Stimulated activated CD4-positive, alpha-beta T cell treated with anti-CD3 and anti-CD28 coated beads, TNF-alpha, amount 100 ng/mL, for 4 hours (primary cell): ENCODE data around the gene FAF1.

ENCODE experiments used
- DNase-seq, 3 experiments: peaks; one replicate each; pipeline ENCODE4 v3.0.0-alpha.2; 2020; ENCODE audit warnings: low read depth in 3 of 3

The FAF1 gene

GRCh38 chr1:50637460-50637859 lies 322.6 kb downstream of the FAF1 start:
- no peak for DNase-seq

- DNase-seq, result no peak
Measured at GRCh38 chr1:50634251-50634650, 325.8 kb downstream of the FAF1 start.

DNA sequence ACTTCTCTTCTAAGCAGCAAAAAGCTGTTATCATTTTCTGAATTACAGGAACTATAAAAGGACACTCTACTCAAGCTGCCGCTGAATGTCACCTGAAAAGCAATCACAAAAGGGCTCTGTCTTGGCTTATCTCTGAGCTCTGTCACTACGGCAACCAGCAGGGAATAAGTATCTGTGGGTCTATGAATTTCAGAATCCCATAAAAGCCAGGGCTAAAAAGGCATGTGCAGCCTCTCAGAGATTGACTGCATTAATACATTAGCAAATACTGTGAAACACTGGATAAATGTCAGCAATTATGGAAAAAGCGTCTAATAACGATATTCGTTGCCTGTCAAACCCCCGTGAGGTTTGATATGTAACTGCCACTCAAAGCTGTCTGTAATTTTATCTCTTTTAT lies 326.6 kb downstream of the FAF1 start:
- DNase-seq, result no peak

DNA sequence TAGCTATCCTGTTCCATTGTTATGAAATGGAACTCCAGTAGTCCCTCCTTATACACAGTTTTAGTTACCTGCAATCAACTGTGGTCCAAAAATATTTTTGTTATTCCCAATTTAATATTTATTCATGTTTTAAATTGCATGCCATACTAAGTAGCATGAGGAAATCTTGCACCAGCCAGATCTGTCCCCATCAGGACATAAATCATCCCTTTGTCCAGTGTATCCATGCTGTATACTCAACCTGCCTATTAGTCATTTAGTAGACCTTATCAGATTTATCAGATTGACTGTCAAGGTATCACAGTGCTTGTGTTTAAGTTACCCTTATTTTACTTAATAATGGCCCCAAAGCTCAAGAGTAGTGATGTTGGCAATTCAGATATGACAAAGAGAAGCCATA lies 328.9 kb downstream of the FAF1 start:
- no peak for DNase-seq

DNA sequence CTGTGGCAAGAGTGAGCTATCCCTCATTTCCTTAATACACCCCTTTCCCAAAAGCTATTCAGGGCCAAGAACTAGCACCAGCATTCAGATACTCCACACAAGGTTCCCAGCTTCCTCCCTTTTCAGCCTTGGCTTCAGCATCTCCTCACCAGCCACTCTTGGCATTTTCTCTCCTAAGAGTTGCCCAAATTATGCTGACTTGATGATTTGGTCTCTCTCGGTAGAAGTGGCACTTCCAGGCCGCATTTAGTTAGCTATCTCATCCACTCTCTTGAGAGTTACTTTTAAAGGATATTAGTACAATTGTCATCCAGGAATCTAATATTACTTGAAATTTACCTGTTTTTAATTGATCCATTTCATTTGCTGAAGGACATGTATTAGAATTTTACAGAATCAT lies 337.8 kb downstream of the FAF1 start:
- DNase-seq, result no peak

DNA sequence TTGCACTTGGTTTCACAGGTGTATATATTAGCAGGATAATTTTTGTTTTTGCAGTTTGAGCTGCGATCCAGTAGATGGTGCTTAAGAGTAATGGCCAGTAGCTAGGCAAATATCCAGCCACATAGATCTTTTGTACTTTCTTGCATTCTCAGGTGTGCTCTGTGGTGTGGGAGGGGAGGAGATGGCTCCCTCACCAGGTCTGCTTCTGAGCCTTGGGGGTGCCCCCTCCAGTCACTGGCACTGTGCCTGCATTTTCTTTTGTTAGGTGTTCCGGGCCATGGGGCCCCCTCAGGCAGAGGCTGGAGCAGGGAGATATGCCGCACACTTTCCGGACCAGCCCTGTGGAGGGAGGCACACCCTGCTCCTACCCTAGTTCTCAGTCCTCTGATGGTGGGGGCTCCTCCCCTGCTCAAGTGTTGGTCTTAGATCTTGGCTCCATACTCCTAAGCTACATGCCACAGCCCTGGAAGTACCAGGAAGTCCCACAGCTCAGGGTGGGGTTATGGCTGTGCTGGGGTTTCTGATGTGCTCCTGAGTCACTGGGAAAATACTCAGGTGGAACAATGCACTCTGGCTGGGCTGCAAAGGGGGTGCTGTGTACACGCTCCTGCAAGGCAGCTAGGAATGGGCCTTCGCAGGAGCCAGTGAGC lies 339.3 kb downstream of the FAF1 start:
- no peak for DNase-seq

GRCh38 chr1:50615036-50615750 lies 344.9 kb downstream of the FAF1 start:
- DNase-seq, result no peak

GRCh38 chr1:50611675-50612074 lies 348.4 kb downstream of the FAF1 start:
- DNase-seq, result no peak

DNA sequence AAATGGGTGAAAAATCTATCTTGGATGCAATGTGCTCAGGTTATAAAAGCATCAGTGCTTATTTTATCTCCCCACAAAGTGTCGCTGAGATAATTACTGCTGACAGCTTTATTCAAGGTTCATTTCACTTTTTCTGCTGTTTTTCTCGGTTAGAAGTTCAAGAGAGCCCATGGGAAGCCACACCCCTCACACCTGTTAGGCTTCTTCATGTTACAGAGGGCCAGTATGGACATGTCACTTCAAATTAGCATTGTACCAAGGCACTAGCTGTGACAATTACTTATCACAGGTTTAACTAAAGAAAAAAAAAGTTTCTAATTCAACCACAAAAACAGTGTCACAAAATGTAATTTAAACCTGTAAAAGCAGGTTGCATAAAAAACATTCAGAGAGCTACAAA lies 349.5 kb downstream of the FAF1 start:
- DNase-seq, result no peak

DNA sequence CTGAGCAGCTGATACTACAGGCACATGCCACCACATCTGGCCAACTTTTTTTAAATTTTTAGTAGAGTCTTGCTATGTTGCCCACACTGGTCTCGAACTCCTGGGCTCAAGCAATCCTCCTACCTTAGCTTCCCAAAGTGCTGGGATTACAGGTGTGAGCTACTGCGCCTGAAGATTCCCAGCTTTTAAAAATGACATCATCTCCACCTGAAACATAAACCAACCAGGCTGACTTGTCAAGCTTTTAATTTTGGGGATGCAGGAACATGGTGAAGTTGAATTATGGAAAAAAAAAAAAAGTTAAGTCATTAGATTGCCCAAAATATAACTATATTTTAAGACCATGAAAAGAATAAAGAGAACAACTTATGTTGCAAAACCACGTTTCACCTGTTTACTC lies 350.6 kb downstream of the FAF1 start:
- DNase-seq, result no peak

- DNase-seq, result no peak
Measured at GRCh38 chr1:50605186-50605875, 354.7 kb downstream of the FAF1 start.

DNA sequence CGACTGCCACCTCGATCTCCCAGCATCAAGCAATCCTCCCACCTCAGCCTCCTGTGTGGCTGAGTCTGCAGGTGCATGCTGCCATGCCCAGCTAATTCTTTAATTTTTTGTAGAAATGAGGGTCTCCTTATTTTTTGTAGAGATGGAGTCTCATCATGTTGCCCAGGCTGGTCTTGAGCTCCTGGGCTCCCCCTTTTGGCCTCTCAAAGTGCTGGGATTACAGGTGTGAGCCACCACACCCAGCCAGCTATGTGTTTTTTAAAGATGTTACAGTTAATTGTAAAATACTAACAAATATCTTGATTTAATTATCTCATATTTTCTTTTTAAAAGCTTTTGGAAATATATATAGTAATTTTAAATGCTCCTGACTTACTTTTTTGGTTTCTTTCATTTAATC lies 355.5 kb downstream of the FAF1 start:
- DNase-seq, result no peak

DNA sequence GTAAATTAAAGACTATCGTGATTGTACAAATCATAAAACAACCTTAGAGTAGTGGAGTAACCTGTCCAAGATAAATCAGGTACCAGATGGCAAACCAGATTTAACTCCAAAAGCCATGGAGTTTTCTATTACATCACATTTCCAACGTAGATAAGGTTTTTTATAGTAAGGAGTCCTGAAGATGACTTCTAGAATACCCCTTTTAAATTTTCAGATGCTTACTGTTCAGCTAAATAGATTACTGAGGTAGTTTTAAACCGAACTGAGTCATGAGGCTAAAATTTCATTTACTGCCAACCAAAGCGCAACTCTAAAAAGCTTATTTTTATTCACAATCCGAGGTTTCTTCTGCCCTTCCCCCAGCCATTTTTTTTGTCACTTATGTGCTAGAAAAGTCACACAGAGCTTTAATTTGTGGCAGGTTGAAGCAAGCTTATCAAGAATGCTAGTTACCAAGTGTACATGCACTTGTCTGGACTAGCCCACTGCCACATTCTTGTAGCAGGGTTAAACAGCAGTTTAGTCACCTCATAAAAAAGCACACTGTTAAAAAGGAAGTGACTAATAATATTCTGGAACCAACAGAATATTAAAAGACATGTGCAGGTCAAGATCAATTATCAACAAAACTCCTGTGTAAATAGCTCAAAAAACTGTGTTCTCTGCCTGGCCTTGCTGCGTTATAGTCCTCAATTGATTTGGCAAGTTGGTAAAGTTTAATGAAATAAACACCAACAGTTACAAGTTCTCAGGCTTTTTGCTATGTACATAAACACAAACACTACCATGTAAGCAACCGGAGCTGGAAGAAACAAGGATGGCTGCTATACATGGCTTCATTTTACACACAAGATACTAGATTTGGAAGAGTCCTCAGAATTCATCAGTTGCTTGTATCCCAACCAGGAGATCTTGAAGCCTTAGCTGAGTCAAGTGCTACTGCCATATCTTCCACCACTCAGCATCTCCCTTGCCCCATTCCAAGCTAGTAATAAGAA lies 356.5 kb downstream of the FAF1 start:
- no peak for DNase-seq

- DNase-seq, result no peak
Measured at GRCh38 chr1:50599546-50599945, 360.5 kb downstream of the FAF1 start.

GRCh38 chr1:50595874-50596273 lies 364.2 kb downstream of the FAF1 start:
- DNase-seq, result no peak

DNA sequence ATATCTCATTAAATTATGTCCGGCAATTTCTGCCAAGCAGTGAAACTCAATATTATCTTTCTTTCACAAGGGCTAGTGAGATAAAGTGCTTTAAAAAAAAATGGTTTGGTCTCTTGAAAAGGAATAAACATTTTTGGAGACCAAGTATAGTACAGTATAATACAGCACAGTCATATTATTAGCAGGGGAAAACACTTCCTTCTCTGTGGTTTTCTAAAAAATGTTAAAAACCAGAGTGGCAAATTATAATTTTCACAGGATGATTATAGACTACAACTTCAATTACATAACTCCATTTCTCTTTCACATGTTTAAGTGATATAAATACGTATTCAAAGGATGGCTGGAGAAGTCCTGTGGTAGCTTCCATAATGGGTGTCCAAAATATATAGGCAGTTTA lies 366.6 kb downstream of the FAF1 start:
- DNase-seq, result no peak

GRCh38 chr1:50591598-50591997 lies 368.5 kb downstream of the FAF1 start:
- DNase-seq, result no peak

- no peak for DNase-seq
Measured at GRCh38 chr1:50582346-50582745, 377.7 kb downstream of the FAF1 start.

- DNase-seq, result no peak
Measured at GRCh38 chr1:50570066-50570468, 390.0 kb downstream of the FAF1 start.

DNA sequence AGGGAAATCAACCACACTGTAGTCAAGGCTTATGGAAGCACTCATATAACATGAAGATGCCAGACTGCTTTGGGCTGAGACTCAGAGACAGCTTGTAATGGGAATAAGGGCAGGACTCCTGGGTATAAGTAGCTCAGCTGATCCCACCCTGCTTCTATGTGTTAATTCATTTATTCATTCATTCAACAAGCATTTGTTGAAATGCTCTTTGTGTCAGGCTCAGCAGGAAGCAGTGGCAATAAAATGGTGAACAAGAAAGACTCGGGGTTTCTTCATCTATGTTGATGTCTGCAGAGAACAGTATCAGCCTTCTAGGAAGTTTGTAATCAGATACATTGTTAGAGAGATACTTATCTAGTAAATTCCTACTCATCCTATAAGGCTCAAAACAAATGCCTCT lies 391.3 kb downstream of the FAF1 start:
- no peak for DNase-seq

GRCh38 chr1:50566405-50566804 lies 393.7 kb downstream of the FAF1 start:
- no peak for DNase-seq

DNA sequence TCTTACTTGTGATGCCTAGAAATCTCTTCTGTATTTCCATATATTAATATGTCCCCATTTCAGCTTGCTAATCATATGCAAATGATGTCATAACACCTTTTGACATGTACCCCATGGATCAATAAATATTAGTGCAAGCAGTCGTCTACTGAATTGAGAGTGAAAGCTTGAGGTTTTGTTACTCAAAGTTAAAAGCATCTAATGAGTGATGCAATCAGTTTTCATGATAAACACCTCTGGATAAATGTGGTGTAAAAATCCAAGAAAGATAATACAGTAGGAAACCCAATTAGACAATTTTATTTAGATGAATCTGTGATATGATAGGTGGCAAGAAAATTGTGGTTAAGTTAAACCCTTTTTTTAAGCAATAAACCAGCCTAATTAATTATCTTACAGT lies 395.6 kb downstream of the FAF1 start:
- no peak for DNase-seq
